ENCODE measurements around the gene SLC4A3.

The SLC4A3 gene

DNA sequence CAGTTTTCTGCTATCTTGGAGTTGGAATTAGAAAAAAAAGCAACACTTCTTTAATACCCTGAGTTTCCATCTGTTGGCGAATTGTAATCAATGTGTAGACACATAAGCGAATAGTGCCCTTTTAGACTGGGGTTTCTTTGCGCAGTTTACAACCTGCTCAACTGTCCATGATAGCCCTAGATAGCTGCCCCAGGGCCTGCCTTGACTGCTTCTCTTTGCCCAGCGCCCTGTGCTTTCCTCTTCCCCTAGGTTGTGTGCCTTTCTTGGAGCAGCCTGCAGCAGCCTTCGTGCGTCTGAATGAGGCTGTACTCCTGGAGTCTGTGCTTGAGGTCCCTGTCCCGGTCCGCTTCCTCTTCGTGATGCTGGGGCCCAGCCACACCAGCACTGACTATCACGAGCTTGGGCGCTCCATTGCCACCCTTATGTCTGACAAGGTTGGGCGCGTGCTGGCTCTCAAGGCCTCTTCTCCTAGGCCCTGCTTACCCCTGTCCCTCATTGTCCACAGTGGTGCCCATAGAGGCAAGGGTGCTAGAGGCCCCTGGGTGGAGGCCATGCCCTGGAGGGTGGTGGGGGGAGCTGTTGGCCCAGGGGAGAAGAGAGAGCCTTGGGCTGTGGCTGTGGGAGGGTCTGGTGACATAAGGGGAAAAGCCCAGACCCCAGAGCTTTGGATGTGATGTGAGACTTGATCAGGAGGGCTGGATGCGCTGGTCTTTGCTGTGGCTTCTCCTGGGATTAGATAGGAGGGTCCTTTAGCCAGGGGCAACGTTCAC lies 6.9 kb downstream of the SLC4A3 start:
- no peak for DNase-seq

DNA sequence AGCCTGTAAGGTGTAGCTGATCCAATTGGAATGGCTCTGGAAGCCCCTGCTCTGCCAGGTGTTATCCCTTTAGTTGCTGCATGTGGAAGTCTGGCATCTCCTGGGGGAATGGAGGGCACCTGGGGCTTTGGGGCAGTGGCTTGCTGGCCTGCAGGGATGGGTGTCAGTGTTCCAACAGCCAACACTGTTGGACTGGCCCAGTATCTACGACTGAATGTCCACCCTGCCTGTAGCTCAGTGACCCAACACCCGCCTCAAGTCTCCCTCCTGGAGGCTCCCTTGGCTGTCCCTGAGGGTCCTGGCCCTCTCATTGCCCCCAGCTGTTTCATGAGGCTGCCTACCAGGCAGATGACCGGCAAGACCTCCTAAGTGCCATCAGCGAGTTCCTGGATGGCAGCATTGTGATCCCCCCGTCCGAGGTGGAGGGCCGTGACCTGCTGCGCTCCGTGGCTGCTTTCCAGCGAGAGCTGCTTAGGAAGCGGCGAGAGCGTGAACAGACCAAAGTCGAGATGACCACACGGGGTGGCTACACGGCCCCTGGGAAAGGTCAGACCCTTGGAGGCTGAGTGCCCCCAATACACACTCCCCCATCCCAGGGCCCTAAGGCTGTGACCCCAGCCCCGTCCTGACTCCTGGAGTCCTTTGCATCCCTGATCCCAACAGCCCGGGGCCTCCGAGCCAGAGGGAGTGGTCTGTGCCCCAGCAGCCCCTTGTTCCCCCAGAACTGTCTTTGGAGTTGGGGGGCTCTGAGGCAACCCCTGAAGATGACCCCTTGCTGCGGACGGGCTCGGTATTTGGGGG lies 7.7 kb downstream of the SLC4A3 start:
- no peak for DNase-seq

DNA sequence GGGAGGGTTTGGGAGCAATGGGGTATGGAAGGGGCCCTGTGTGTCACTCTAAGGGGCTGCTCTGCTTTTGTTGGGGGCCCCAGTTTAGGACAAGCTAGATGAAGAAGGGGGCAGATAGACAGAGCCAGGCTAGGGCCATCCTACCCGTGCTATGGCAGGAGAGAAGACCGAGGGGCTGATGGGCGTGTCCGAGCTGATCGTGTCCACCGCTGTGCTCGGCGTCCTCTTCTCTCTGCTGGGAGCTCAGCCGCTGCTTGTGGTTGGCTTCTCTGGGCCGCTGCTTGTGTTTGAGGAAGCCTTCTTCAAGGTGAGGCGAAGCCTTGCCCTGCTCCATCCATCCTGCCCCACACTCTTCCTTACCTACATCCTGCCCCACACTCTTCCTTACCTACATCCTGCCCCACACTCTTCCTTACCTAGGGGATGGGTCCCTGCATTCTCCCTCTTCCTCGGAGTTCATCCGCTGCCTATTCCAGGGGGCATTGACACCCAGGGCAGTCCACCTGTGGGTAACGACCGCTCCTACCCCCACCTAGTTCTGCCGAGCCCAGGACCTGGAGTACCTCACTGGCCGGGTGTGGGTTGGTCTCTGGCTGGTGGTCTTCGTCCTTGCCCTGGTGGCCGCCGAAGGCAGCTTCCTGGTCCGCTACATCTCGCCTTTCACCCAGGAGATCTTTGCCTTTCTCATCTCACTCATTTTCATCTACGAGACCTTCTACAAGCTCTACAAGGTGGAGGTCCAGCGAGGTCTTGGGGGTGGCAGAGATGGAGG lies 8.9 kb downstream of the SLC4A3 start:
- DNase-seq = no peak

DNA sequence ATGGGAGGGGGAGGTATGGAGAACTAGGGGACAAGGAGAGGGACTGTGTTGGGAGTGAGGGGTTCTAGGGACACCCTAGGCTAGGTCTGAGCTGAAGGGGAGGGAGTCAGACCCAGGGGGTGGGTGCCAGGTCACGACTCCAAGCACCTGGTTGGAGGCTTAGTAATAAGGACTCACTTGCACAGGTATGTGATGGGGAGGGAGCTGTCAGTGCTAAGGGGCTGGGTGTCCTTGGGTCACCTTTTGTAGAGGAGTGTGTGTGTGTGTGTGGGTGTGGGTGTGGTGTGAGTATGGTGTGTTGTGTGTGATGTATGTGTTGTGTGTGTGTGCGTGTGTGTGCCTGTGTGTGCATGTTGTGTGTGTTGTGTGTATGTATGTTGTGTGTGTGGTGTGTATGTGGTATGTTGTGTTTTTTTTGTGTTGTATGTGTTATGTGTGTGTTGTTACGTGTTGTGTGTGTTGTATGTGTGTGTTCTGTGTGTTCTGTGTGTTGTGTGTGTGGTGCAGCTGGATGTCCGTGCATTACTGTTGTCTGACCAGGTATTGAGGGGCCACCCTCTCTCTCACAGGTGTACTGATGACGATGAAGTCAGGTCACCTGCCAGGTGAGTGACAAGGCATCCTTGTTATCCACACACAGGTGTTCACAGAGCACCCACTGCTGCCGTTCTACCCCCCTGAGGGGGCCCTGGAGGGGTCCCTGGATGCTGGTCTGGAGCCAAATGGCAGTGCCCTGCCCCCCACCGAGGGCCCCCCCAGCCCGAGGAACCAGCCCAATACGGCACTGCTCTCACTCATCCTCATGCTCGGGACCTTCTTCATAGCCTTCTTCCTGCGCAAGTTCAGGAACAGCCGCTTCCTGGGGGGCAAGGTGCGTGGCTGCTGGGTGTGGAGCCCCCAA lies 9.8 kb downstream of the SLC4A3 start:
- no peak for DNase-seq

DNA sequence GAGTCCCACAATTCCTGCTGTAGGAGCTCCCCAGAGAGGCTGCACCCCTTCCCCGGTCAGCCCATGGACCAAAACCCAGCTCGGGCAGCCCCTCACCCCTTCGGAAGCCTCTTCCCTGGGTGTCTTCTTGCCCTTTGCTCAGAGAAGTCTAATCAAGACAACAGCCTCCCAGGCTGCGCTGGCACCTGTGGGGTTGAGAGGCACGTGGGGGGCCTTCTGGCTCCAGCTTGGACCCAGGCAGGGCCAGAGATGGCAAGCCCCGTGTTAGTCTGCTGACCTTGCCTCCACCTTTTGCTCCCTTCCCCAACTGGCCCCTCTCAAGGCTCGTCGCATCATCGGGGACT lies 10.4 kb downstream of the SLC4A3 start:
- no peak for DNase-seq

DNA sequence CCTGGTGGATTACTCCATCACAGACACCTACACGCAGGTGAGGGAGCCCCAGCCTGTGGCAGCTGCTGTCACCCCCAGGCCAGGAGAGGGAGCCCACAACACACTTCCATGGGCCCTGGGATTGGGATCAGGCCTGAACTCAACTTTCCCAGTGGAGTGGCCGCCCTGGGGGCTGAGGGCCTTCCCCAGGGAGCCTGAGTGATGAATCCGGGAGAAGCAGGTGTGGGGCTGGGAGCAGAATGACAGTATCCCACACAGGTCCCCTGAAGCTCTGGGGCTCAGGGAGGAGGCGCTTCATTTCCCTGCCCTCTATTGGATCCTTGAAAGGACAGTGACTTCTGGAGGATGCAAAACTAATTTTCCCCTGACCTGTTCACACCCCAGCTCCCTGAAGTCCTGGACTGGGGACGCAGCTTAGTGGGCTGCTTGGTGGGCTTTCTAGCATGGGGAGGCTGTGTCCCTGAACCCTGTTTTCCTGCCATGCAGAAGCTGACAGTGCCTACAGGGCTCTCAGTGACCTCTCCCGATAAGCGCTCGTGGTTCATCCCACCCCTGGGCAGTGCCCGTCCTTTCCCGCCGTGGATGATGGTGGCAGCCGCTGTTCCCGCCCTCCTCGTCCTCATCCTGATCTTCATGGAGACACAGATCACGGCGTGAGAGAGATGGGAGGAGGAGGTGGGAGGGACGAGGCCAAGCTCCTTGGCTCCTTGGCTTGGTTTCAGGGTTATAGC lies 11.0 kb downstream of the SLC4A3 start:
- DNase-seq = no peak

DNA sequence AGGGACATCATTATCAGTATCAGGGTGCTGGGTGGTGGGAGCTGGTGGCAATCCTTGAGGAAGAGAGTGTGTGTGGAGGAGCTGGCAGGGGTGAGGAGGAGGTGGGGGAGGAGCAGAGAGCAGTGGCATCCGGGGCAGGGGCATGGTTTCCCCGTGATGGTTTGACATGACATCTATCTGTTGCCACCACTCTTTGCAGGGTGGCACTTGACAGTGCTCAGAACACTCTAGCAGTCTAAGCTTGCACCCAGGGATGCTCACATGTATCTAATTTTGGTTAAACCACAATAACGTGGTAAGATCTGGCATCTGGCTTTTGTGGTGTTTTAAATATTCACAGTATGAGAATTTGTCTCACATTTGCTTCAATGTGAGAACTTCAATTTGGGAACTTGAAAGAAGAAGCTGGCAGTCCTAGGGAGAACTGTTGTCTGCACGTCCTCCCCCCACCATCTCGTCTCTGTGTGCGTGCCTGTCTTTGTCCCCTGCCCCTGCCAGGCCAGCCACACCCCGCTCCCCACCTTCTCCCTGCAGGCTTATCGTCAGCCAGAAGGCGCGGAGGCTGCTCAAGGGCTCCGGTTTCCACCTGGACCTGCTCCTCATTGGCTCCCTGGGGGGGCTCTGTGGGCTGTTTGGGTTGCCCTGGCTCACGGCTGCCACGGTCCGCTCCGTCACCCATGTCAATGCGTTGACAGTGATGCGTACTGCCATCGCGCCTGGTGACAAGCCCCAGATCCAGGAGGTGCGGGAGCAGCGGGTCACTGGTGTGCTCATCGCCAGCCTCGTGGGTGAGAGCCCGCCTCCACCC lies 11.7 kb downstream of the SLC4A3 start:
- DNase-seq = no peak

DNA sequence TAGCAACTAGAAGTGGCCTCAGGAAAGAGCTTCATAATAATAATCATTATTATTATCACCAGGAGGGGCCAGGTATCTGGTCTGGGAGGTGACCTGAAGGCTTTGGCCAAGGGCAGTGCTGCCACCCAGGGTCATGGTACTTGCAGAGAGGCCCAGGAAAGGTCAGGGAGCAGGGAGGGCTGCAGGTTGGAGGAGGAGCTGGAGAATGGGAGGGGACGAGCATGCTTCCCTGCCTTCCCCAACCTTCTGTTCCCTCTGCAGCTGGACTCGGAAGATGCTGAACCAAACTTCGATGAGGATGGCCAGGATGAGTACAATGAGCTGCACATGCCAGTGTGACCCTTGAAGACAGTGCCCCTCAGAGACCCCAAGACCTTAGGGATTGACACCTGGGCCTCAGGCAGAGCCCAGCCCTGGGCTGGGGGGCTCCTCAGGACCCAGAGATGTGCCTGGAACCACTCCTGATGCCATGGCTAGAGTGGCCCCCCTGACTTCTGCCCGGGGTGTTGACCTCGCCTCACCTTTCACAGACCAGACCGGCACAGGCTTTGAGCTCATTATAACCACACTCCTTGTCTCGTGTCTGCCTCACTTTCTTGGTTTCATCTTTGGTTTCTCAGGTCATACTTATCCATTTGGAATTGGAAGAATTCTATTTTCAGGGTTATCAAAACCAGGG lies 14.1 kb downstream of the SLC4A3 start:
- no peak for DNase-seq

DNA sequence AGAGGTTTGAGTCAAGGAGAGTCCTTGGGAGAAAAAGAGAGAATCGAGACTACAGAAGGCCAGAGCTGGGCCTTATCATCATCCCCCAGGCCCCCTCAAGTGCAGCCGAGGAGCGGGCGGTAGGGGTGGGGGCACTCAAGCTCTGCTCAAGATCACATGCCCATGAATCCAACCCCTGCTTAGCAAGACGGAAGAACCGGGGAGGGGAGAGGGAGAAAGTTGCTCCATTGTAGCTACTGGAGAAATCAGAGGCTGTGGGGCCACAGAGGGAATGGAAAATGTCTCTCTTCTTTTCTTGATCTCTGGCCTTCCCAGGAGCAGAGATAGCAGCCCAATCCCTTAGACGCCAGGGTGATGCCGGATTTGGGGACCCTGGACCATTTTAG lies 14.6 kb downstream of the SLC4A3 start:
- DNase-seq = no peak

DNA sequence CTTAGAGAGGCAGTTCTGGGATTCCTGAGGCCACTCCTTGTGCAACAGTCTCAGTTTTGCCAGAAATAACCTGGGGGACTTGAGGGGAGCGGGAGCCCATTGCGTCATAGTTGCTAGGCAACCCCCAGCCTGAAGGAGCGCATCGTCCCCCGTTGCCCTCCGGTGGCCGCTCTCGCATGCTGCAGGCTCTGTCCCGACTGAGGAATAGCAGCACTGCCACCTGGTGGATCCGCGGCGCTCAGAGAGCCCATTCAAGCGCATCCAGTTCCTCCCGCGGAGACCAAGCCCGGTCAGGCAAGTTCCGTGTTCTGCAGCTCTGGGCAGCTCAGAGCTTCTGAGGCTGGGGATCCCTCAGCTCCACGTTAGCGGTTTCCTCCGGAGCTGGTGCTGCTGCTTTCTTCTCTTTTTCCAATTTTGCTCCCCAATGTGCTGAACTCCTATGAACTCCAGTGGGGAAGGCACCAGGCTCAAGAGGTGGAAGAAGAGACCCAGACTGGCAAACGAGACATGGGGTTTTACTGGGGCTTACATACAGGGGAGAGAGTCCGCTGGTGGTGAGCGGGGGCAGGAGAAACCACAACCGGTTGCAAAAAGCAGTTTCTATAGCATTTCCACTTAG lies 15.1 kb downstream of the SLC4A3 start:
- DNase-seq = peak; percentile 93

DNA sequence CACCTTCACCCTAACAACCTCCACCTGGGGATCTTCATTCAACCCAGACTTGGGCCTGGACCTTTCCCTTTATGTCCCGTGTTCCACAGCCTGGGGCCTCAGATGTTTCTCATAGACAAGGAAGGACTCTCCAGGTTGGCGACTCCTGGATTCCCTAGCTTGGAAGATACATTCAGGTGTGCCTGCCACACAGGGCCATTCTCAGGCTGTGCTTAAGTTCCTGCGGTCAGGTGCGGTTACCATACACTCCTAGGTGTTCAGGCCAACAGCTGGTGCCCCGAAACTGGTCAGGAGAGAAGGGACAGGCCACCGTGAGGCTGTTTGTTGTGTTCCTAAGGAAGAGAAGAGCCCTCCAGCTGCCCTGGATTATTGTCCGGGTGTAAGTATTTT lies 15.6 kb downstream of the SLC4A3 start:
- no peak for DNase-seq

DNA sequence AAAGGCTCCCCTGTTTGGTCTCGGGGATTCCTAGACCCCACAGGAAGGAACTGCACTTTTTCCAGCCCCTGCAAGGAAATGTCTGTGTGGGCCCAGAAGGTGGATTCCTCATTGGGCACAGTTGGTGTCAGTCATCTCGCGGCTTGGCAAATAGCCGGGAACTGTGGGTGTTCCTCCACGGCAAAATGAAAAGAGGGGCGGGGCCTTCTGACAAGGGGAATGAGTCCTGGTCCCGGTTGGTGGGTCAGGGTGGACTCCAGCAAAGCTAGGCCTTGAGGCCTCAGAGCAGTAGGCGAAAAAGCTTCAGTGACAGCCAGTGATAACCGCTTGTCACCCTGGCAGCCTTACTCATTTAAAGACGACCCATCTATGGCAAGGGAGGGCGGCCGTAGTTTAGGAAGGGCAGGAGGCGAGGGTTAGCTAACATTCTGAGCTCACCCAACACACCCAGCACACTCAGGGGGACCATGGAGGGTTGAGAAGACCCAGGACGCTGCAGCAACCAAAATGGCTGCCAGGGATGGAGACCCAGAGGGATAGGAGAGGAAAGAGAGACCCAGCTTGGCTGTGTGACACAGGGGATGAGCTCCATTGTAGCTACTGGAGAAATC lies 16.5 kb downstream of the SLC4A3 start:
- no peak for DNase-seq

DNA sequence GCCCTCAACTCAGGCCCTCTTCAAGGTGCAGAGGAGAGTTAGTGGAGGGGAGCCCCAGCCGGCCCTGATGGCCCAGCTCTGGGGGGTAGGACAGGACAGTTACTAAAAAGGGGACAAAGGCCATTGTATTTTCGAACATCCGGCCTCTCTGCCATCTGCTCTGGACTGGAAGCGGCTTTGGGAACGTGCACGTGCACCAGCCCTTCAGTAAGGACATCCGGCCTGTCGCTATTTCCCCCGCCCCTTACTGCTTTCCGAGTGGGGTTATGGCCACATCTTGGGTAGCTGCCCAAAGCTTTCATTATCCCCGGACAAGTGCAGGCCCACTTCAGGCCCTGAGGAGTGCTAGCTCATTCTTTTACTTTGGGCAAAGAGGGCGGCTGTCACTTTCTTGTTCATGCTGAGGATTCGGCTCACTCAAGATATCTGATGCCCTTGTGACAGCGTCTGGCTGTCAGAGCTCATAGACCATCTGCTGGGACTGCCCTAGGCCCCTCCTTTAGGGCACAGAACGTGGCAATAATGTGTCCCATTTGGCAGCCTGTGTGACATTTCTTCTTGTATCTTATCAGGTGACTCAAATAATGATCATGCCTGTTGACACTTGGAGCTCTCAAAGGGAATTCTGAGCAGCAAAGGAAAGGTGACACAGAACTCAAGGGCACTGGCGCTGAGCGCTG lies 17.5 kb downstream of the SLC4A3 start:
- no peak for DNase-seq

DNA sequence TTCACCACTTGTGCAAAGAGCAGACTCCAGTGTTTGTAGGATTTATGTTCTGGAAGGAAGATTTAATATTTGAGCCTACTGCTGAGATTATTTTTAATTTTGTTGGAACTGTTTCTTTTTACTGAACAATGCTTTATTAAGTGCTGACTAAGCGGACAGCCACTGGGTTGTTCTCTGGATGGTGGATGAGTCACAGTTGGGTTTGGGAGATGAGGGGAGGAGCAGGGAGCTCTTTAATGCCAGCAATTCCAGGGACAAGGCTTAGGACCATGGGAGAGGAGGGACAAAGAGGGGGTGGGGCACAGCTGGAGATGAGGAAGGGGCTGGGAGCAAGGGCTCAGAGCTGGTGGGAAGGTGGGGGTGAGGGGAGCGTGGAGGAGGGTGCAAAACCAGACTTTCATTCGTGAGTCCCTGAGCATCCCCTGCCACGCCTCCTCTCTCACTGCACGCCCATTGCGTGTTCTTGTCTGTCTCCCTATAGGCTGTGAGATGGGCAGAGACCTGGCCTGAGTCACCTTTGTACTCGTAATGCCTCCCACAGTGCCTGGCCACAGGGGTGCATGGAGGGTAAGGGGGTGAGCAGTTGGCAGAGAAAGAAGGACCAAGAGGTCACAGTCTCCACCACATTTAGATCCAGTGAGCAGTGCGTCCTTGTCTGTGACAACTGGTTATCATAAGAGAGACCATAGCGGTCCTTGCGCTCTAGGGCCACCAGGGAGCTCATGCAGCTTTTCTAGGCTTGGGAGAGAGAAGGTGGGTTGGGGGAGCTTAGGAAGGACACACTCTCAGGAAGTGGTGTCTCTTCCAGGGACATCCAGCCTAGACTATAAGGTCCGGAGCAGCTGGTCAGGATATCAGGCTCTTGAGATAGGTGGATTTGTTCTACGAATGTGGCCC lies 18.4 kb downstream of the SLC4A3 start:
- DNase-seq = no peak

DNA sequence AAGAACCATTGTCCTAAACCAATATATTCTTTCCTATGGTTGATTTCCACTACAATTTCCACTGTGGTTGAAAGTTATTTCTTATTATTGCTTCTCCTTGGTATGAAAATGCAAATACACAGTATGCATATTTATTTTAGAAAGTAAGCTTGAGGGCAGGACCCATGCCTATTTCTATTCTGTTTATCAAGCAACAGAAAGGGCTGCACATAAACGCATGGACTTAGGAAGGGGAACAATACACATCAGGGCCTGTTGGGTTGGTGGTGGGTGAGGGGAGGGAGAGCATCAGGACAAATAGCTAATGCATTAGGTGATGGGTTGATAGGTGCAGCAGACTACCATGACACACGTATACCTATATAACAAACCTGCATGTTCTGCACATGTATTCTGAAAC lies 20.7 kb downstream of the SLC4A3 start:
- DNase-seq = no peak

DNA sequence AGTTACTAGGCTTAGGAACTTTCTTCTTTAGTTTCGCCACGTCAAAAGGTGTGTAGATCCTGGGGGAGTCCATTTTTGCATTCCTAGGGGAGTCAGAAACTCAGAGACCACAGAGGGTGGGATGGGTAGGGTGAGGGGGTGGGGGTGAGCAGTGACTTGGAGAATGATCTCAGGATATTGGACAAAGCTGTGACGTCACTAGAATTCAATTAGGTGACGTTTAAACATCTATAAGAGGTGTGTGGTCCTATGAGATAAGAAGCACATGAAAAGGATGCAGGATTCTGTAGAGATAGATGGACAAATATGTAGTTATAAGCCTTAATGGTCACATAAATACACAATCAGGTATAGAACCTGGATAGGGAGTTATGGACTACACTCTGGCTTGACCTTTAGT lies 21.5 kb downstream of the SLC4A3 start:
- DNase-seq = no peak

DNA sequence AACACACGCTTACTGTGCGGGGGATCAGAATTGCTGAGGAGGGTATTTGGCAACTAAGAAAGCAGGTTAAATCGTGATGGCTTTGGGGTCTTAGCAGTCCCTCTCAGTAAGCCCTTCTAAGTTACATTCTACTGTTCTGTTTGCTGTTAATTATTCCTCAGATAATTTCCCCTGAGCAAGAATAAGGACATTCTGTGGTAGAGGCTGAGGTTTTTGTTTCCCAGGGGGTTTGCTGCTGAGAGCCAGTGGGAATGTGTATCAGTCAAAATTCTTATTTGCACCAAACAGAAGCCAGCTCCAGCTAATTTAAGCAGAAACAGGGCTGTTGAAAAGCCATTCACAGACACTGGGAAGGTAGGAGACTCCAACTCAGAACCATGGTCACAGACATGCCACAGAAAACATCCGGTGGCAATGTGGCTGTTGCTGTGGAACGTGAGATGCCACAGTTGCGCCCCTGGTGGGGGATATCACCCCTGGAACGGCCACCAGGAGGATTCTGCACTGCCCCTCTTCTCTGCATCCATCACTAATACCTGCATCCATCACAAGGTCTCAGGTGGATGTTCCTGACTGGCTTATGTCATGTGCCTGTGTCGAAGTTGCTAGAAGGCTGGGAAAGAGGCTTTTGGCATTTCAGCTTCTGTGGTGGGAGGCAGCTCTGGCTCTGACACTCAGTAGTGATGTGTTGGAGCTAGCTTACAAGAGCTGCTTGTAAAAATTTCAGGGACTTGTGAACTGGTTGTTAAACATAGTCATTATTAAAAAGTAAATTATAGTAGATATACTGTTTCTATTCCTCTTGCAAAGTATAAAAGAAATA lies 23.2 kb downstream of the SLC4A3 start:
- no peak for DNase-seq
